SIG-M5 treated with dmso at 0.1 percent for 504 hours (cell line): ENCODE data around the gene TGFBR3.

Source experiments
- DNase-seq: peaks from one replicate; lab custom pipeline; 2025; ENCODE audit not compliant: unreplicated experiment; lab: John Stamatoyannopoulos, UW

Gene TGFBR3

DNA sequence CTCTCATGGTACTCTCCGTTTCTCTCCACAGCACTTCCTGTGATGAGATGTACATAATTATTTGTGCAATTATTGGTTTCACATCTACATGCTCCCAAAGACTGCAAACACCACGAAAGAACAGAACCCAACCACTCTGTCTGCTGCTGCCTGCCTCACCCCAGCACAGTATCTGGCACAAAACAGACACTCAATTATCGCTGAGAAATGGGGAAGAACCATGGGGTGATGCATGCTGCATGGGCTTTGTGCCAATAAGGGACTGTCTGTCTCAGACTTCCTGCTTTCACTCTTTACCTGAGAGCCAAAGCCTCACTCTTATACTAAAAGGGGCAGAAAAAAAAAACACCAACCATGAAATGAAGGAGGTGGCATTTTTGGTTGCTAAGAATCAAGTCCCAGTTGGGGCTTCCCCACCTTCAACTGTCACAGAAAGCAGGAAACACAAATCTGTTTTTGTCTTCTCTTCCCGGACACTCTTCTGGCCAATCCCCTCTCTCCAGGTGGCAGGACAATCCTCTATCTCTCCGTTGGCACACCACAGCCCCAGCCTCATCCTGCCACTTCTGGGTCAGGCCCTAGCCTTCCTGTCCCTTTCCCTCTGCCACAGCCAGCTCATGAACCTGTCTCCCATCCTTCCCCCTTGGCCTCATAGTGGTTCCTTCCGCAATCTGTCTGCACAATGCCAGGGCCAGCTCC is 82.0 kb downstream of the TGFBR3 start:
- peak; percentile 29 for DNase-seq

DNA sequence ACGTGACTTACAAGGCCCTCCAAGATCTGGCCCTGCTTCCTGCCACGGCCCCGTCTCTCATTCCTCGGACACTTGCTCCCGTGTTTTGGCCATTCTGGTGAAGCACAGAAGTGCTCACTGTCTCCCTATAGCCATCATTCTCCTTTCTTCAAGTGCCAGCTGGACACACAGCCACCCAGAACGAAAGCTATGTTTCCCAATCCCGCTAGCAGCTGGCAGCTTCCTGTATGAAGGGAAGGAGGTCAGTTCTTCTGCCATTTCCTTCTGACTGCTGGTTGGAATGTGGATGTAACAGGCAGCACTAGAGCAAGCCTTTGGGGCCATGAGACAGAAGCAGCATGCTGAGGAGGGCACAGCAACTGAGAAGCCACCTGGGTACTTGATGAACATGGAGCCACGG is 82.8 kb downstream of the TGFBR3 start:
- DNase-seq: no peak

DNA sequence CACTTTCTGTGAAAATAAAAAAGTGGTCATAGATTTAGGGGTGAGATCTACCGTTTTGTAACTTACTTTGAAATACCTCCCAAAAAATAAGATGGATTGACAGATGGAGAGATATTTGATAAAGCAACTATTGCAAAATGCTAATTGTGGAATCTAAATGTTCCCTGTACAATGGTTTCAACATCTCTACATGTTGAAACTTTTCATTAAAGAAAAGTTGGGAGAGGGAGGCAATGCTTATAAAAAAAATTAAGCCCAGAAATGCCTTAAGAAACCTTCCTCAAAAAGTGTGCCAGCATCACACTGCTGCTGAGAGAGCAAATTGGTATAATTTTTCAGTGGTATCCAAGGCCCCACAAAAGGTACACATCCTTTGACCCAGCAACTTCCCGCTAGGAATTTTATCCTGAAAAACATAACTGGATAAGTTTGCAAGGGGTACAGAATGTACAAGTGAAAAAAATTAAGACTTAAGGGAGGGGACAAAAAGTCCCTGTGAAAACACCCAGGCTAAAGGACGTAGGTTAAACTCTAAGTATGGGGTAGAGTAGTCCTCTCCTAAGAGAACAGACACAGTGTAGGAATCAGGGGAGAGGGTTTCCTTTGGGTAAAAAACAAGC is 84.3 kb downstream of the TGFBR3 start:
- no peak for DNase-seq

DNA sequence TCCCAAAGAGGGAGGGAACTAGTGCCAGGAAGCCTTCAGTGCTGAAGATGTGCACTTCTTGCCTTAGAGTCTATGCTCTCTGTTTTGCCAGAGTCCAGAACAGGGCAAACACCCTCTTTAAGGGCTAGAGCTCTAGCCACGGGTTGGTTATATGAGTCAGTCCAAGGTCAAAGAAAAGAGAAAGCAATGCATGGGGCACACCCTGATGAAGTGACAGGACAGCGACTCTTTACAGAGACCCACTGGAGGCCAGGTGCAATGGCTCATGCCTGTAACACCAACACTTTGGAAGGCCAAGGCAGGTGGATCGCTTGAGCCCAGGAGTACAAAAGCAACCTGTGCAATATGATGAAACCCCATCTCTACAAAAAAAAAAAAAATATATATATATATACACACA is 86.1 kb downstream of the TGFBR3 start:
- no peak for DNase-seq

DNA sequence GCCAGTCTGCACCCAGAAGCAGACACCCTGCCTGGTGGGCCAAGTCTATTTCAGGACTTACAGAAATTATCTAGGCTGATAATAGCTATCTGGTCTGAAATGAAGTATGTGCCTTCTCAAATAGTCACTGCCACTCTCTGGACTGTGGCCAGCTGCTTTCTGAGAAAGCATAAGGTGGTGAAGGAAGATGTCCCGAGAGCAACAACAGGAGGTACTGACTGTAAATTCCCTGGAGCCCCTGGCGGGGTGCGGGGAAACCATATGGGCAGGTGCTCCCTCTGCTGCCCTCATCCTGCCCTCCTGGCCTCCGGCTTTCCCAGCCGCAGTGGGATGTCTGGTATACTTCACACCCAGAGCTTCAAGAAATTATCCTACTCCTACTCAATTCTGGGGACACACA is 86.8 kb downstream of the TGFBR3 start:
- no peak for DNase-seq

DNA sequence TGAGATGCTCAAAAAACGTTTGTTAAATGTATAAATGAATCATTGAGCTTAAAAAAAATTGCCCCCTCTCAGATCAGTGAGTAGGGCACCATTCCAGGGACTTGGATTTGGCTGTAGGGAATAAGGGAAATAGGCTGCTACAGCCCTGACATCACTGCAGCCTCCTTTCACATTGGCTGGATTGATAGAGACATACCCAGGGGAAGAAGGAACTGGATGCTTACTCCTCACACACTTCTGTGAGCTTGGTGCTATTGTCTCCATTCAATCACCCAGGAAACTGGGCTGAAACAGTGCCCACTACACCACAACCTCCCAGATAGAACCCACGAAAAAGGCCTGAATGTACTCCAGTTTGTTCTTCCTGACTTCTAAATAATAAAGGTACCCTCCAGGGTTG is 87.2 kb downstream of the TGFBR3 start:
- no peak for DNase-seq

DNA sequence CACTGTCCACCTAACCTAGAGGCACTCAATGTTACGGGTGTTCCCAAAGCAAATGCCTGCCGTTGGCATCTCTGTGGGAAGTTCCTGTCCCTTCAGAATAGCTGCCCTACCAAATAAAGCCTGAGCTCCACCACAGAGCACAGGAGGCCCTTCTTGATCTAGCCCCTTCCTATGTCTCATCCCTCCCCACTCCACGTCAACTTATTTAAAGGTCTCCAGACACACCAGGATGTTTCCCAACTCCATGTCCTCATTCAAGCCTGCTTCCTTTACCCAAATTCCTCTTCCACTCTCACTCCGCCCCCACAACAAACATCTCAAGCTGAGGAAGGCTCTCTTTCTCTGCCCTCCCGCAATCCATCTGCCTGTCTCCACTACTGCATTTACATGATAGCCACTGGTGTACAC is 87.7 kb downstream of the TGFBR3 start:
- DNase-seq: no peak

GRCh38 chr1:91797164-91797563 is 88.8 kb downstream of the TGFBR3 start:
- no peak for DNase-seq

GRCh38 chr1:91796390-91796654 is 89.6 kb downstream of the TGFBR3 start:
- DNase-seq: no peak

DNA sequence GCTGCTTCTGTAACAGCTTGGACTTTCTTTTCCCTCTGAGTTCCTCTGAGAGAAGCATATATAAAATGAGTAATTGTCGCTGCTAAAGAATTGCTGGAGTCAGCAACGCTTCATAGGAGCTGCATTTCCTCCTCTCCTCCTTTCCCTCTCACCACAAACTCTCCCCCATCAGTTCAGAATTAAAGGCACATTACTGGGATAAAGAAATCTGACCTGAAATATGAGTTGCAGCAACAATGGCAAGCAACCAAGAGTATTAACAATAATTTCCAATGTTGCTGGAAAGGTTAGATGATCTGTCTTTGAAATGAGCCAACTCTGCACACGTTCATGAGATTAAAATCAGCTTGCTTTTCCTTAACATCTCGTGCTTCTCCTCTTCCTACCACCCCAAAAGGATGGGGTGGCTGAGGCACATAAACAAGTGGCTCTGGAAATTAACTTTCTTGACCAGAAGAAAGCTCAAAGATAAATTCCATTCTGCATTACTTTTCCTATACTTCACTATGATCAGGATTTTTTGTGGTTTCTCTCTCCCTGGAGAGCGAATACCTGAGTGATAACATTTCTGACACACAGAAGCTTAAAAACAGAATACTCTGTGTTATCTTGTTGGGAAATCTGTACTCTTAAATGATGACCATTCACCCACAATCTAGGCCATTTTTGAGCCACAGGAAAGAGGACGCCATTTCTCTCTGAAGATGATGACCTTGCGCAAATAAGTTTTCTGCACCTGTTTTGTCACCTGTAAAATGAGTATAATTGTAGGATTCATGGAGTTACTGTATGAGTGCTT is 90.2 kb downstream of the TGFBR3 start:
- DNase-seq: no peak

DNA sequence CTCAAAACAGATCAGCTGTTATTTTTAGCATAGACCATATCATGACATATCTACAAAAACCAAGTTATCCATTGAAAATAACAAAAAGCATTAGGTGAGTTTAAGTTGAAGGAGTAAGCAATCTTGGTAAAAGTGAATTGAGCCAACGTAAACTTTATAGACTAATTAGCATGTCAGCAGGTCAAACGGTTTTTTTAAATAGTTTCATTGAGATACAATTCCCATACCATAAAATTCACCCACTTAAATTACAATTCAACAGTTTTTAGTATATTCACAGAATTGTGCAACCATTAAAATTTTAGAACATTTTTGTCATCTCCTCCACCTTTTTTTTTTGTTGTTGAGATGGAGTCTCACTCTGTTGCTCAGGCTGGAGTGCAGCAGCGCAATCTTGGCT is 92.1 kb downstream of the TGFBR3 start:
- no peak for DNase-seq

- DNase-seq: no peak
These were observed 92.8 kb downstream of the TGFBR3 start for GRCh38 chr1:91793189-91793588.

DNA sequence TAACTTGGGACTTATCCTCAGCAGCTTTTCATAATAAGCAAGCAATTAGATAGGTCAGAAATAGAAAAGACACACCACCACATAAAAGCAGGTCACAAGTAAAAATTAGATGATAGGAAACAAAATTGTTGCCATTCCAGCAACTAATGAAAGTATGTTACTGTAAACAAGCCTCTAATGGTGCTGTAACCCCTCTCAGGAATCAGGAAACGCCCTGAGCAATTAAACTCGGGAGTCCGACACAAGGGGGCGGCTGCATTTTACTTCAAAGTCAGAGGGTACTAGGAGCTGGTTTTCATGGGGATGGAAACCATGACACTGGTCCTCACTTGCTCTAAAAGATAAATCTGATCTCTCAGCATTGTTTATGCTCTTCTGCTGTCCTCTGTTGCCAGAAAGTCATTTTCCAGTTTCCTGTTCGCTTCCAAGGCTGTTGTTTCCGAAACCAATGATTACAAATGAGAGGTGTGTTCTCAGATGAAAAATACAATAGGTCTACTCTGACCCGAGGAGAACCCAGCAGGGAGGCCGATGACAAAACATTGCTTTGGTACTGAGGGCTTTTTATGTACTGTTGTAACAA is 93.4 kb downstream of the TGFBR3 start:
- DNase-seq: no peak

DNA sequence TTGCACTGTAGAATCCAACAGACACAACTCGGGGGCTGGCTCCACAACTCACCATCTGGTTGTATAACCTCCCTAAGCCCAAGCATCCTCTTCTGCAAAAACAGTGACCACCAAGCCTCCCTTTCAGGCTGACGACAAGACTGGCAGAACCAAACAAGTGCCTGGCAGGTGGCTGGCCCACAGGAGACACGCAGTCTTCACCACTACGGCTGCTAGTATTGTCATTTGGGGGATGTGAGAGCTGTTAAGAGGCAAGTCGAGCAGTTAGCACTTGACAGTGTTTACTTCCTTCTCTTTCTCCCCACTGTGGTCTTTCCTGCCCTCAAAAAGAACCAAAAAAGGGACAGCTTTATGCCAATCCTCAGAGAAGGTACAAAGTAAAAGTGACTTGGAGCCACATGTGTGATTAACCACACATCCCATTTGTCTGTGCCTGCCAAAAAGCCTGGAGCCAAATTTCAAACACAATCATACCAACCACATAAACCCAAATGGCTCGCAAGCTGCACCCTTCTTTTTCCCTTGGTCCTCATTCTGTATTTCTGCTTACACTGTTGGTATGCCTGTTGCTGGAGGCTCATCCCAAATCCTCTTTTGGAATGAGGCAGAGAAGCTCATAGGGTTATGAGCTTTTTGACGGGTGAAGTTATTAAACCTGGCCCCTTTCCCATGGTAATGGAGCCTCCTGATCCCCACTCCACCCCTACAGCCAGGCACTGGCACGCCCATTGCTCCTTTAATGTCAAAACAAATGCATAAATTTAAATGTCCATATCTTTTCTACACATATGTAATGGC is 94.1 kb downstream of the TGFBR3 start:
- no peak for DNase-seq

- DNase-seq: no peak
These were observed 94.8 kb downstream of the TGFBR3 start for GRCh38 chr1:91791103-91791502.

GRCh38 chr1:91790392-91790791 is 95.6 kb downstream of the TGFBR3 start:
- no peak for DNase-seq

DNA sequence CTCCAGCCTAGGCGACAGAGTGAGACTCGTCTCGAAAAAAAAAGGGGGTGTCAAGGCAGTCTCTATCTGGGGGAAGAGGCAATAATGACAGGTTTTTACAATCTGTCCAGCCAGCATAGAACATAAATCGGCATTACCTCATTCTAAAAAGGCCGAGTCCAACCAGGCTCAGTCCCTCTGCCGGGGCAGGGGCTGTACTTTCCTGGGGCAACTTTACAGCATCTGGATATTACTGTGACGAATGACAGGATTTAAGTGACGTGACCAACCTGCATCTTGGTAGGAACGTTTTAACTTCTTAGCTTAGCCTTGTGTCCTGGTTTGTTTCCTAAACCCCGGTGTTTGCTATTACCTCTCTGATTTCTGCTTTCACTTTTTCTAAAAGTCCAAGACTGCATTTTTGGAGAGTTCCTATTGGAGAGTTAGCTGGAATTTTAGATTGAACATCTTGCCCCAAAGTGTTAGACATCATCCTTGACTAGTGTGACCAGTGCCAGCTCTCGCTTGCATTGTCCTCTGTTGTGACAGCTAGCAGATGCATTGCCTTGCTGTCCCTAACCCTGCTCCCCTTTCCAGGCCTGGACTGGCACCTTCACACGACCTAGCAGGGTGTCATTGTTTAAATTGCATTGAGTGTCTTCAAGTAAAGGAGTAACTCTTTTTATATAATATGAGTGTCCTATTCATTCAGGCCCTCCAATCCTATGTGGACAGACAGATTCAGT is 96.5 kb downstream of the TGFBR3 start:
- no peak for DNase-seq

- no peak for DNase-seq
These were observed 98.0 kb downstream of the TGFBR3 start for GRCh38 chr1:91787919-91788318.

DNA sequence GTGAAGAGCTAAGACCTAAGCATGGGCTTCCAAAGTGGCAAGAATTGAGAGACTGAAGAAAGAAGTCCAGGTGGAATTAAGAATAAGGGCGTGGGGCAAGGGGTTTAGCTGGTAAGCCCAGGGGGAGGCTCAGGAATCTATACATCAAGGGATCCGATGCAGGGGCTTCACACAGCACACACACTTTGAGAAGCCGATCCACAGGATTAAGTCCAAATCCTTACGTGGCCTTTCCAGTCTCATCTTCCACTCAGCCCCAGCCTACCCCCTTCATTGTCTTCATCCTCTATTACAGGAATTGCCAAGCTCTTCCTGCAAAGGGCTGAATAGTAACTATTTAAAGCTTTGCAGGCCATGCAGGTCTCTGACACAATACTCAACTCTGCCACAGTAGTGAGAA is 101.3 kb downstream of the TGFBR3 start:
- DNase-seq: no peak

GRCh38 chr1:91784191-91784590 is 101.8 kb downstream of the TGFBR3 start:
- no peak for DNase-seq
